ENCODE results near the gene CERS1. TPM values are rescaled to one million over a fixed set of nuclear protein-coding genes. Genes with fewer than 3 reads are reported as not detected.

Gene CERS1
- total RNA-seq, 1 donor from 2014 or later, result 10.2 TPM

DNA sequence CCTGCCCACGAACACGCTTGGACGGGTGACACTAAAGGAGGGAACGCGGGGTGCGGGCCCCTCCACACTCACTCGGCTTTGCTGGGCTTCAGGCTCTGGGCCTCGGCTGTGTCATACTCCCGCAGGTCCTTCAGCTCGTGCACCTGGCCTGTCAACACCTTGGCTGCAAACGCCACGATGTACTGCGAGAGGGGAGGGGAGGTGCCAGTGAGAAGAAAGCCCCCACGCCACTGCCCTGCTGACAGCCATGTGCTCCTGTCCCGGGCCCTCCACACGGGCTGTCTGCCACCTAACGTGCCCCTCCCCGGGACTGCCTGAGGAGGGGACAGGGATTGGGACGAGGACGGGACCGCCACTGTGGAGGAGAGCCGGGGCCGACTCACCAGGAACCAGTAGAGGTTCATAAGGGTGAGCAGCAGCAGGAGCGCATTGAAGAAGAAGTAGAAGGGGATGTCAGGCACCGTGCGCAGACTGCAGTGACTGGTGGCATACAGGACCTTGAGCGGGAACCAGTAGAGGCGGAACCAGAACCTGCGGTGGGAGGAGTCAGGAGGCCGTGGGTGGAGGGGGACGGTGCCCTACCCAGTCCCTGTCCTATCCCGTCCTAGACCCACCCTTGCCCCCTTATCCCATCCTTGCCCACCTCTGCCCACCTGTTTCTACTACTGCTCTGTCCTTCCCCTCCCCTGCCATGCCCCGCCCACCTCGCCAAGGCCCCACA is 16.9 kb downstream of the CERS1 start:
- DNase-seq (ENCODE audit: low spot score), result no peak
- Mint-ChIP-seq H3K27ac (ENCODE audit: unreplicated experiment) (no peak overlapping the region), H3K27me3 (ENCODE audit: low read depth) (no peaks in the 10 kb centered on the region), H3K9me3 (ENCODE audit: low read depth) (peaks cover 6% of the 10 kb centered on the region), H3K4me1 (ENCODE audit: low read depth) (no peaks in the 10 kb centered on the region), H3K4me3 (ENCODE audit: unreplicated experiment) (no peak overlapping the region), H3K36me3 (ENCODE audit: low read depth) (peaks cover 26% of the 10 kb centered on the region)
- TF ChIP-seq CTCF (IDR thresholded peaks at IDR 0.05), result no peak

- DNase-seq (ENCODE audit: low spot score), result peak; percentile 79
- H3K36me3 Mint-ChIP-seq (ENCODE audit: low read depth), result peaks cover 24% of the 10 kb centered on the region
- H3K4me1 Mint-ChIP-seq (ENCODE audit: low read depth), result no peaks in the 10 kb centered on the region
- no peak for TF ChIP-seq CTCF (IDR thresholded peaks at IDR 0.05)
- no peak overlapping the region for H3K27ac Mint-ChIP-seq (ENCODE audit: unreplicated experiment)
- no peaks in the 10 kb centered on the region for H3K27me3 Mint-ChIP-seq (ENCODE audit: low read depth)
- peaks cover 6% of the 10 kb centered on the region for H3K9me3 Mint-ChIP-seq (ENCODE audit: low read depth)
- H3K4me3 Mint-ChIP-seq (ENCODE audit: unreplicated experiment), result no peak overlapping the region
Observed at GRCh38 chr19:18878058-18878797, 17.7 kb downstream of the CERS1 start.

- no peak for TF ChIP-seq CTCF (IDR thresholded peaks at IDR 0.05)
- no peaks in the 10 kb centered on the region for H3K4me1 Mint-ChIP-seq (ENCODE audit: low read depth)
- no peaks in the 10 kb centered on the region for H3K27me3 Mint-ChIP-seq (ENCODE audit: low read depth)
- H3K4me3 Mint-ChIP-seq (ENCODE audit: unreplicated experiment), result no peak overlapping the region
- H3K9me3 Mint-ChIP-seq (ENCODE audit: low read depth), result peaks cover 6% of the 10 kb centered on the region
- DNase-seq (ENCODE audit: low spot score), result no peak
- H3K36me3 Mint-ChIP-seq (ENCODE audit: low read depth), result peaks cover 27% of the 10 kb centered on the region
- H3K27ac Mint-ChIP-seq (ENCODE audit: unreplicated experiment), result no peak overlapping the region
Observed at GRCh38 chr19:18876865-18877264, 19.1 kb downstream of the CERS1 start.

DNA sequence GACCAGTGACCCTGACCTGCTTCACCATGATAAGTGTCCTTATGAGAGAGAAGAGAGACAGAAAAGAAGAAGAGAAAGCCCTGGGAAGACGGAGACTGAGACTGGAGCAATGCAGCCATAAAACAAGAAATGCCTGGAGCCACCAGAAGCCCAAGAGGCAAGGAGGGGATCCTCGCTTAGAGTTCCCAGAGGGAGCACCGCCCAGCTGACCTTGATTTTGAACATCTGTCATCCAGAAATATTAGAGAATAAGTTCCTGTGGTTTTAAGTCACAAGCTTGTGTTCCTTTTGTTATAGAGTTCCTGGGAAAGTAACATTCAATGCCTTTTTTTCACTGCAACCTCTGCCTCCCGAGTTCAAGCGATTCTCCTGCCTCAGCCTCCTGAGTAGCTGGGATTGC is 20.2 kb downstream of the CERS1 start:
- Mint-ChIP-seq H3K4me3 (ENCODE audit: unreplicated experiment) (no peak overlapping the region), H3K9me3 (ENCODE audit: low read depth) (peaks cover 6% of the 10 kb centered on the region), H3K27me3 (ENCODE audit: low read depth) (no peaks in the 10 kb centered on the region), H3K36me3 (ENCODE audit: low read depth) (peaks cover 28% of the 10 kb centered on the region), H3K4me1 (ENCODE audit: low read depth) (no peaks in the 10 kb centered on the region), H3K27ac (ENCODE audit: unreplicated experiment) (no peak overlapping the region)
- DNase-seq (ENCODE audit: low spot score), result no peak
- TF ChIP-seq CTCF (IDR thresholded peaks at IDR 0.05), result no peak

- H3K27ac Mint-ChIP-seq (ENCODE audit: unreplicated experiment), result no peak overlapping the region
- no peak for TF ChIP-seq CTCF (IDR thresholded peaks at IDR 0.05)
Observed at GRCh38 chr19:18871543-18871942, 24.4 kb downstream of the CERS1 start.

More at GRCh38 chr19:18871543-18871942, 24.4 kb downstream of the CERS1 start:
- Mint-ChIP-seq H3K9me3 (ENCODE audit: low read depth) (no peaks in the 10 kb centered on the region), H3K27me3 (ENCODE audit: low read depth) (no peaks in the 10 kb centered on the region), H3K4me3 (ENCODE audit: unreplicated experiment) (no peak overlapping the region), H3K4me1 (ENCODE audit: low read depth) (no peaks in the 10 kb centered on the region), H3K36me3 (ENCODE audit: low read depth) (peaks cover 18% of the 10 kb centered on the region)
- DNase-seq (ENCODE audit: low spot score), result no peak
